GM12878 (cell line): ENCODE results near the gene FADS1. TPM values are rescaled to one million over a fixed set of nuclear protein-coding genes. Genes with fewer than 3 reads are reported as not detected.

Experiments used
- ATAC-seq: fragments of 200-7000 bp; cut with Tn5 transposase; 3 replicates; pipeline ENCODE4 v1.9.1; 2020; ENCODE audit warnings: mild to moderate bottlenecking, moderate library complexity
- BruUV-seq: library from RNA; stranded (reverse); fragments of 400-500 nt; replicated peaks from 2 replicates; lab custom pipeline; 2021; lab: Mats Ljungman, UMichigan
- CTCF ChIA-PET: fragments of 300-600 bp; sonication (Branson Sonifier 250); formaldehyde crosslinking; extraction: SDS; loops from one replicate; lab custom pipeline; 2021; ENCODE audit warnings: inconsistent platforms; lab: Yijun Ruan, JAX
- POLR2A ChIA-PET: fragments of 350-600 bp; formaldehyde crosslinking; extraction: SDS; loops from one replicate; lab custom pipeline; 2021; ENCODE audit warnings: inconsistent platforms; lab: Charles Lee
- RAD21 ChIA-PET: fragments of 300-600 bp; sonication (Branson Sonifier 250); formaldehyde crosslinking; loops from one replicate; lab custom pipeline; 2023; ENCODE audit warnings: antibody characterized with exemption; ENCODE audit not compliant: unreplicated experiment; lab: Charles Lee
- SMC1A ChIA-PET: fragments of 300-600 bp; sonication (Branson Sonifier 250); formaldehyde crosslinking; loops from one replicate; lab custom pipeline; 2023; ENCODE audit not compliant: unreplicated experiment, uncharacterized antibody; lab: Charles Lee
- DNase-seq: peaks from one replicate; pipeline ENCODE4 v3.0.0-alpha.2; 2011; ENCODE audit warnings: low read depth, low spot score
- FAIRE-seq: peaks from 3 replicates; lab custom pipeline; 2011; peaks lifted over from hg19 to GRCh38; lab: Jason Lieb, UNC
- H2AFZ ChIP-seq: 2 replicates; pipeline ENCODE4 v1.6.0; 2011; ENCODE audit warnings: low read depth, low read length, control low read depth; ENCODE audit not compliant: control insufficient read depth
- H3K27ac ChIP-seq: 2 replicates; pipeline ENCODE4 v1.5.1; 2011; ENCODE audit warnings: control low read depth; ENCODE audit not compliant: control insufficient read depth, insufficient read depth
- H3K27me3 ChIP-seq, 2 experiments: replicated peaks in 1 of 2; 2 replicates each; pipeline versions ENCODE4 v1.6.0 to v1.6.1; 2011; ENCODE audit warnings: low read length in 1 of 2; ENCODE audit not compliant: control insufficient read depth in 2 of 2, insufficient read depth in 2 of 2
- H3K36me3 ChIP-seq, 2 experiments: 2 replicates each; pipeline ENCODE4 v1.5.1; 2011; ENCODE audit warnings: low read length in 1 of 2; ENCODE audit not compliant: control insufficient read depth in 2 of 2, insufficient read depth in 2 of 2
- H3K4me1 ChIP-seq: 2 replicates; pipeline ENCODE4 v1.6.1; 2011; ENCODE audit warnings: mild to moderate bottlenecking, low read length, moderate library complexity, mixed read lengths; ENCODE audit not compliant: control insufficient read depth, insufficient read depth
- H3K4me2 ChIP-seq: 2 replicates; pipeline ENCODE4 v1.6.0; 2011; ENCODE audit warnings: control low read depth; ENCODE audit not compliant: control insufficient read depth, insufficient read depth
- H3K4me3 ChIP-seq: fragments of 200-600 bp; sonication (generic); 2 replicates; pipeline ENCODE4 v1.5.1; 2016
- H3K79me2 ChIP-seq: 2 replicates; pipeline ENCODE4 v1.6.0; 2011; ENCODE audit warnings: low read length; ENCODE audit not compliant: control insufficient read depth, insufficient read depth
- H3K9ac ChIP-seq: 2 replicates; pipeline ENCODE4 v1.8.0; 2011; ENCODE audit warnings: low read length, control low read depth, mixed read lengths; ENCODE audit not compliant: control insufficient read depth, insufficient read depth
- H3K9me3 ChIP-seq: replicated peaks from 3 replicates; pipeline ENCODE4 v1.5.1; 2011; ENCODE audit warnings: mild to moderate bottlenecking, low read length; ENCODE audit not compliant: control insufficient read depth, insufficient read depth
- H4K20me1 ChIP-seq: 2 replicates; pipeline ENCODE4 v1.6.0; 2011; ENCODE audit not compliant: control insufficient read depth, insufficient read depth
- CHD1 ChIP-seq: IDR thresholded peaks from 2 replicates; pipeline ENCODE4 v1.6.1; 2012; ENCODE audit warnings: low read depth, low read length, improper control_type of control experiment
- CUX1 ChIP-seq: IDR thresholded peaks from 2 replicates; pipeline ENCODE4 v1.6.1; 2012; ENCODE audit warnings: improper control_type of control experiment, low read depth, low read length; ENCODE audit not compliant: insufficient replicate concordance
- E2F8 ChIP-seq: fragments of 450-650 bp; IDR thresholded peaks from 2 replicates; pipeline ENCODE4 v1.6.1; 2018; ENCODE audit warnings: mild to moderate bottlenecking, low read depth, moderate library complexity; ENCODE audit not compliant: partially characterized antibody
- HDAC2 ChIP-seq: fragments of 200-600 bp; sonication (generic); IDR thresholded peaks from 2 replicates; pipeline ENCODE4 v1.6.1; 2017
- IKZF1 ChIP-seq: fragments of 450-650 bp; conservative IDR thresholded peaks from 2 replicates; pipeline ENCODE4 v1.6.1; 2017; ENCODE audit warnings: antibody characterized with exemption, mild to moderate bottlenecking
- MYC ChIP-seq: IDR thresholded peaks from 2 replicates; pipeline ENCODE4 v1.6.1; 2011; ENCODE audit warnings: mild to moderate bottlenecking, low read length, moderate library complexity, inconsistent platforms; ENCODE audit not compliant: insufficient read depth, insufficient replicate concordance, insufficient read length, severe bottlenecking
- PAX8 ChIP-seq: fragments of 450-650 bp; IDR thresholded peaks from 2 replicates; pipeline ENCODE4 v1.6.1; 2017; ENCODE audit warnings: mild to moderate bottlenecking, moderate library complexity
- RELB ChIP-seq: fragments of 450-650 bp; IDR thresholded peaks from 2 replicates; pipeline ENCODE4 v1.6.1; 2017; ENCODE audit warnings: low read depth, mild to moderate bottlenecking, moderate library complexity
- WGBS: methylation state at CpG from one replicate; pipeline ENCODE4 v1.1.6; 2016; ENCODE audit warnings: low lambda C conversion rate; ENCODE audit not compliant: insufficient replicate concordance, insufficient coverage; ENCODE audit errors: missing lambda C conversion rate; 5-methylcytosine and 5-hydroxymethylcytosine counted together
- in situ Hi-C: fragments of 300-500 bp; cut with MboI; formaldehyde crosslinking; loops from 9 replicates; pipeline ENCODE4 v1.14.3; 2018; ENCODE audit warnings: mixed read lengths
- intact Hi-C: fragments of 100-400 bp; cut with micrococcal nuclease; formaldehyde crosslinking; loops from one replicate; pipeline ENCODE4 v1.14.2; 2022; ENCODE audit not compliant: unreplicated experiment
- polyA plus RNA-seq, 11 experiments: library from polyadenylated mRNA; depleted of rRNA in 4 of 11; unstranded in 6 of 11; stranded (reverse) in 5 of 11; fragments of >200 nt; fragmentation: Nextera tagmentation in 4 of 11; fragmentation: Illumina TruSeq in 1 of 11; extraction: Ambion mirVana in 4 of 11; extraction: Trizol in 1 of 11; gene quantifications; 1 replicate in 1 of 11; 2 replicates in 10 of 11; pipeline versions ENCODE4 v1.2.1 to v1.2.3, GENCODE V29; 2011 to 2016; ENCODE audit warnings: inconsistent platforms in 2 of 11, missing spikeins in 2 of 11, low read depth in 1 of 11
- total RNA-seq, 4 experiments: library from RNA; depleted of rRNA in 3 of 4; stranded (reverse); fragments of >200 nt in 3 of 4; fragmentation: Illumina TruSeq in 1 of 4; extraction: Trizol in 1 of 4; gene quantifications; 2 replicates each; pipeline versions ENCODE4 v1.2.1 to v1.2.3, GENCODE V29; 2013 to 2021

The FADS1 gene
- total and polyA plus RNA-seq, 10 of the 15 experiments (the other 5 are each of a cell fraction or from before 2014, with no cell fraction given) = 8.8 to 73.9 (median 39.0) TPM

GRCh38 chr11:61762798-61763197 lies 54.0 kb downstream of the FADS1 start:
- no peaks in the 10 kb centered on the region for H3K27me3 ChIP-seq
- no peak for DNase-seq
- no peaks in the 10 kb centered on the region for H4K20me1 ChIP-seq
- no TSS peak for BruUV-seq
- H2AFZ ChIP-seq = no peak overlapping the region
- ChIA-PET SMC1A (interaction anchor here (2.0 kb wide), 1 partner anchor 14 kb away, joined by 4 read pairs; no protein-coding TSS in a partner anchor), RAD21 (no interaction called here), CTCF (interaction anchor here (1.8 kb wide), 1 partner anchor 25 kb away, joined by 5 read pairs; no protein-coding TSS in a partner anchor), POLR2A (no interaction called here)
- H3K27ac ChIP-seq = no peak overlapping the region
- H3K9me3 ChIP-seq = no peaks in the 10 kb centered on the region
- H3K36me3 ChIP-seq = no peaks in the 10 kb centered on the region
- no peaks in the 10 kb centered on the region for H3K4me1 ChIP-seq
- TF ChIP-seq CHD1 (no peak), MYC (no peak), E2F8 (no peak), CUX1 (no peak), PAX8 (no peak), IKZF1 (no peak), HDAC2 (no peak), RELB (no peak)
- no peak for FAIRE-seq
- no peaks in the 10 kb centered on the region for H3K79me2 ChIP-seq
- H3K4me3 ChIP-seq = no peak overlapping the region
- WGBS = 20% methylated on average over 7 of the region's 15 CpGs
- in situ Hi-C loops (no loop called here), intact Hi-C loops (no loop called here)
- no peak overlapping the region for H3K9ac ChIP-seq
- H3K4me2 ChIP-seq = no peak overlapping the region
- ATAC-seq = no peak
